GM18951 (cell line): Measurements from ENCODE around the gene WDR4.
"Not testable (repeated sequence)": the region's sequence is repeated elsewhere in the genome, so short reads cannot be mapped to it uniquely, and the experiment has no call there.

Source experiments
- POLR2A ChIP-seq: IDR thresholded peaks from 4 replicates; pipeline ENCODE4 v1.6.1; 2011; ENCODE audit warnings: mild to moderate bottlenecking; ENCODE audit not compliant: insufficient read length, insufficient read depth; ENCODE audit errors: extremely low read depth
- in situ Hi-C: fragments of 300-500 bp; cut with MboI; formaldehyde crosslinking; loops from one replicate; pipeline ENCODE4 v1.12.0; 2022; ENCODE audit warnings: low sequenced_read_pairs, mixed read lengths, inconsistent platforms; ENCODE audit not compliant: unreplicated experiment

WDR4 gene

DNA sequence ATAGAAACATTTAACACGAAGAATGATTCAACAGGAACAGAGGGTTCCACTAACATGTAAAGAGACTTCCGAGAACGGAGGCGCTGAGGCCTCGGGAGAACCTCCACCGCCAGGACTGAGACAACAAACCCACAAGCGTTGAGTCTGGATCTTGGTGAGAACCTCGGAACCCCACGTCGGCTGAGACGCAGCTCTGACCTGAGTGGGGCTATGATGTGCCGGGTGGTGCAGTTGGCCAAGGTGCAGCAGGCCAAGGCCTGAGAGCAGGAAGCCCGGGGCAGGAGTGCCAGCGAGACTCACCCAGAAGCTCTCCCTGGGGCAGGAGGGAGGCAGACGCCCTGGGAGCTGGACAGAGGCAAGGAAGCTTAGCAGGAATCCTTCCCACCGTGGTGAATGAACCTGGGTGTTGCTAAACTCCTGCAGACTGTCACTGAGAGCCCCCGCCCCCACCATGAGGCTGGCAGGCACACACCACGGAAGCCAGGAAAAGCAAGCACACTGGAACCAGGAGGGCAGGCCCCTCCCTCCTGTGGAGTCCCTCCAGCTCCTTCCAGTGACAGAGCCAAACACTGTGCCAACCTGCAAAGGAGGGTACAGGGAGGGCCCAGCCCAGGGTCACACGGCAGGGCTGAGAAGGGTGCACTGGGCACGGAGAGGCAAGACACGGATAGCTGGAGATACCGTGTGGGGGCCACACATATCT is 34.8 kb downstream of the WDR4 start:
- in situ Hi-C loops: no loop called here
- no peak for TF ChIP-seq POLR2A

- in situ Hi-C loops: no loop called here
- no peak for TF ChIP-seq POLR2A
Observed at GRCh38 chr21:42843056-42843455, 36.3 kb downstream of the WDR4 start.

DNA sequence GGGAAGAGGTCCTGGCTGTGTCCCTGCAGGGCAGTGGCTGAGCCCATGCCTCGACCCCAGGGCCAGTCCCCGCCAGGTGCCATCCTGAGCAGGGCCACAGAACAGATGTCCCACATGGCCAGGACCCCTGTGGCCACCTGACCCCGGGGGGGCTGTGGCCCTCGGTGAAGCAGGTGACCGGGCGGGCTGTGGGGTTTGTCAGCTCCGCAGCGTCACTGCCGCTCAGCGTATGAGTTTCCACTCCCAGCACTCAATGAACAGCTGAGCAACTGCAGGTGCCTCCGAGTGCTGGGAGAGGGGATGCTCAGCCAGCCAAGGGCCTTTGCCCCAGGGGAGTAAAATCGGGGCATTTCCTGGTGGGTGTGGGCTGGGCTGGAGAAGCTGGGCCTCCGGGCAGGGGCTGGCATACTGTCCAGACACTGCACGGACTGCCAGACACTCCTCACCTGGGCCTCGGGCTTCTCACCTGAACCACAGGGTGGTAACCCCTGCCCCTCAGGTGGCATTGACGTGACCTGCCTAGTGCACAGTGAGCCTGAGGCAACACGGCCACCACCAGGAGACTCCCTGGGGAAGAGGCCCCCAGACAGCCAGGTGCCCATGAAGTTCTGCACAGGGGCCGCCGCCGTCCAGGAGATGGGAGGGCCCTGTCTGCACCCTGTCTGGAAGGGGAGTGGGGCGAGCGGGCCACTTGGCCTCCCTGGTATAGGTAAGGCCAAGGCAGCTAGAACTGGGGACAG is 37.3 kb downstream of the WDR4 start:
- in situ Hi-C loops: not testable (repeated sequence)

DNA sequence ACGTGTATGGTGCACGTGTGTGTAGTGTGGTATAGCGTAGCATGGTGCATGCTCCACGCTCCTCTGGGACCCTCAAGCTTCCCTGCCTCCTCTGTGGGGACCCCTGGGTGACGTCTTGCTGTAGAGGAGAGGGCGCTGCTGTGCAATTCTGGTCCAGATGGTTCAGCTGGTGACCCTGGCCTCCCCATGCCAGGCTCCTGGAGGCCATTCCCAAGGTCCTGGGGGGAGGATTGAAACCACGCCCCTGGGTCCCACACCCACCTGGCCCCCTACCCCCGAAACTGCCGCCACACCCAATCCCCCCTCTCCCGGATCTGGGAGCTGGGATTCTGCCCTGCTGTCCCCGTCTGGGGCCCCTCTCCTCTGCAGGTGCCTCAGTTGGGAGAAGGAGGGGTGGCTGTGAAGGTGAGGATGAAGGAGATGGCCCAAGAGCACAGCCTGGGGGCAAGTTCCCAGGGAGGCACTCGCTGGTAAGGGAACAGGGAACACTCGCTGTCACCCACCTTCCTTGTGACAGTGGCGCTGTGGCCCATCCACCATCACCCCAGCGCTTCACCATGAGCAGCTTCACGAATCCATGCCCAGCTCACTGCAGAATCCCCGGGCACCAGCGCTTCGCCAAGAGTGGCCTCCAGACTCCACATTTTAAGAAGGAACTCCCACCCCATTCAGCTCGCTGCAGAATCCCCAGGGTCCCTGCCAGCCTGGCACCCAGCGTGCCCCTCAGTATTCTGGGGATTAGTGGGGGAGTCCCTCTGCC is 38.0 kb downstream of the WDR4 start:
- in situ Hi-C loops: no loop called here
- TF ChIP-seq POLR2A: no peak

DNA sequence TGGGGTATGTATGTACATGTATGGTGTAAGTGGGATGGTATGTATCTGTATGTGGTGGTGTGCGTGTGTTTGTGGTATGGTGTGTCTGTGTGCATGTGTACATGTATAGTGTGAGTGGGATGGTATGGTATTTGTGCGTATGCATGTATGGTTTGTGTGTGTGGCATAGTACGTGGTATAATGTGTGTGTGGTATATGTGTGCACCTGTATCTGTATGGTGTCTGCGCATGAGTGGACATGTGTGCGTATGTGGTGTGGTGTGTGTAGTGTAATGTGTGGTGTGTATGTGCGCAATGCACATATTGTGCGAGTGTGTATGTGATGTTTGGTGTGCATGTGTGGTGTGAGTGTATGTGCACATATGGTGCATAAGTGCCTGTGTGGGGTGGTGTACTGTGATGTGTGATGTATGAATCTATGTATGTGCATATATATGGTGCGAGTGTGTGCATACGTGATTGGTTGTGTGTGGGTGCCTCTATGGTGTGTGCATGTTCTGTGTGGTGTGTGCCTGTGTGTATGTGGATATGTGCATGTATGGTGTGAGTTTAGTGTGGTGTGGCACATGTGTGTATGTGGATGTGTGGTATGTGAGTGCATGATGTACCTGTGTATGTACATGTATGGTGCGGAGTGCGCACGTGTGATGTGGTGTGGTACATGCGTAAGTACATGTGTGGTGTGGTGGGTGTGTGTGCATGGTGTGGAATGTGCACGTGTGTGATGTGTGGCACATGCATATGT is 38.8 kb downstream of the WDR4 start:
- TF ChIP-seq POLR2A: no peak
- in situ Hi-C loops: no loop called here

DNA sequence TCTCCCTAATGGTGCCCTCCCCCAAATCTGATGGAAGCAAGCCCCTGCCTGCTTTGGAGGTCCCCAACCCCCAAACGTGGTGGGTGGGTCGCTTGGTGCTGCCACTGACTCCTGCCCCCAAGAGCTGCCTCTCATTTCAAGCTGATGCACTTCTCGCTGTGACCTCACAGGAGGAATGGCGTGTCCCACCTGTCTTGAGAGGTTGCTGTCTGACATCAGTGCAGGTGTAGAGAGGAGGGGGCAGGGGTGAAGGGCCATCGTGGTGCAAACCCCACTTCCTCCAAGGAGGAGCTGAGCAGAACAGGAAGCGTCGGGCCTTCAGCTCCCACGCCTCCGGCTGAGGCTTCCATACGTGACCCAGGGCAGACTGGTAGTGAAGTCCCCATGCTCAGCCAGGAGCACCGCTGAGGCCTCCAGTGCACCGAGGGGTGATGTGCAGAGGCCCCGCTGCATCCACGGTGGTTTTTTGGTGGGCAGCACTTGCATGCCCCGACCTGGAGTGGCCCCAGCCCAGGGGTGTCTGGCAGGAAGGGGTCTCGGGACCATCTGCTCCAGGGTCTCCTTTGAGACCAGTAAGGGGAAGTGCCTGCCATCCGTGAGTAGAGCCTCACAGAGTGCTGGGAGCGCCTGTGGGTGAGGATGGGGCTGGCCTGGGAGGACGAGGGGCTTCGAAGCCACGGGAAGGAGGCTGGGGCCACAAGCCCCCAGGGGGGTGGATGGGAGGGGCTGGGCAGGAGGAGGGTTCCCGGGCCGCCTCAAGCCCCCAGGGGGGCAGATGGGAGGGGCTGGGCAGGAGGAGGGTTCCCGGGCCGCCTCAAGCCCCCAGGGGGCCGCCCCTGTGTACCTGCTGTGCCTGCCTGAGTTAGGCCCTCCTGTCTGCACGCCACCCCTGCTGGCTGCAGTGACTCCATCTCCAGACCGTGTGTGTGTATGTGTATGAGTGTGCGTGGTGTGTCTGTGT is 39.8 kb downstream of the WDR4 start:
- in situ Hi-C loops: no loop called here
- TF ChIP-seq POLR2A: no peak

DNA sequence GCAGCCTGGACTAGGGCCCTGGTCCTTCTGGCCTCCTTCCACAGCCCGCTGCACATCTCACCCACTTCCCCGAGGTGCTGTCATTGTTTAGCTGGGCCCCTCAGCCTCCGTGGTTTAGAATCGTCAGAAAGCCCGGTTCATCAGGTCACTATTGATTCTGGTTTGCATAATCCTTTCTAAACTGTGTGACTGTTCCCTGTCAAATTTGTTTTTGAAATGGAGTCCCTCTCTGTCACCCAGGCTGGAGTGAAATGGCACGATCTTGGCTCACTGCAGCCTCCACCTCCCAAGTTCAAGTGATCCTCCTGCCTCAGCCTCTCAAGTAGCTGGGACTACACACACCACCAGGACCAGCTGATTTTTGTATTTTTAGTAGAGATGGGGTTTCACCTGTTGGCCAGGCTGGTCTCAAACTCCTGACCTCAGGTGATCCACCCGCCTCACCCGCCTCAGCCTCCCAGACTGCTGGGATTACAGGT is 41.1 kb downstream of the WDR4 start:
- in situ Hi-C loops: not testable (repeated sequence)

DNA sequence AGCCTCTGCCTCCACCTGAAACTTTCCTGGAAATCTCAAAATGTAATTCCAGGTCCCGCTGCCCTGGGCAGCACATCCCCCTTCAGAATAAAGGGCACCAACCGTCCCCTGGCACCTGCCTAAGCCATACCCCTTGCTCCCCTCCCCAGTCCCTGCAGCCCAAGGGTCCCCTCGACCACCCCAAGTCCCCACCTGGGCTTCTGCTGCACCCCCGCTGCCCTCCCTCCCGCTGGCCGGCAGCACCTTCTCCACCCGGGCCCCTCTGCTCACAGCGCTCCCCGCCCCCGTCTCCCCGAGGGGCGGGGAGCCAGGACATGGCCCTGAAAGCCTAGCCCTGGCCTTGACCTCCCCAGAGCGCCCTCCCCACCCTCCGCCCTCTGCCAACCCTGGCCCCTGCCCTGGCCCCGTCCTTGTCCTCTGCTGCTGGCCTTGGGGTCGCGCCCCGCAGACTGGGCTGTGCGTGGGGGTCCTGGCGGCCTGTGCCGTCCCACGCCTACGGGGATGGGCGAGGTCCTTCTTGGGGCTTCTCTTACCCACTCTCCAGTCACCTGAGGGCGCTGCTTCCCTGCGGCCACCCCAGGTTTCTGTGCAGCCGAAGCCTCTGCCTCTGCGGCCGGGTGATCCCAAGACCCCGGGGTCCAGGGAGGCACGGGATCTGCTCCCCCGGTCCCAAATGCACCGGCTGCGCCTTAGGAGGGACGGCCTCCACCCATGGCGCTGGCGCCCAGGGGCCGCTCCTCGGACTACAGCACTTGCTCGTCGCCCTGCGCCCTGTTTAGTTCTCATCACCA is 41.7 kb downstream of the WDR4 start:
- no peak for TF ChIP-seq POLR2A
- in situ Hi-C loops: no loop called here

DNA sequence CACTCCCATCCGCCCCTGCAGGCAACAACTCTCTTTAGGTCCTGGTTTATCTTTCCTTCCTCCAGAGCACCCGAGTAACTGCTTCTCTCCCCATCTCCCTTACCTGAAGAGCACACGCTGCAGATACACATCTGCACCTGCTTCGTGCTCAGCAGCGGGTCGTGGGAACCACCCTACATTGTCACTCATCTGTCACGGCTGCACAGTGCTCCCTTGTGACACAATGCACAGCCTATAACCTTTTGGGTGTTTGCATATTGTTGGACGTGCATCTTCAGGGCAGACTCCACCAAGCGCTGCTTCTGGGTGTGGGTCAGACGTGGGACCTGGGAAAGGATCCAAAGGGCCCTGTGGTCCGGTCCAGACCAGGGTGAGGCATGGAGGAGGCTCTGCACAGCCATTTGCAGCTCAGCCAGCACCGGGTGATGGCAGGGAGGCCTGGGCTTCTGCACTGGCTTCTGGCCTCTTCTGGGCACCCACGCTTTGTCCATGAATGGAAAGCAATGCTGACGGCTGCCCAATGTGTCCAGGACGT is 42.5 kb downstream of the WDR4 start:
- TF ChIP-seq POLR2A: no peak
- in situ Hi-C loops: no loop called here

DNA sequence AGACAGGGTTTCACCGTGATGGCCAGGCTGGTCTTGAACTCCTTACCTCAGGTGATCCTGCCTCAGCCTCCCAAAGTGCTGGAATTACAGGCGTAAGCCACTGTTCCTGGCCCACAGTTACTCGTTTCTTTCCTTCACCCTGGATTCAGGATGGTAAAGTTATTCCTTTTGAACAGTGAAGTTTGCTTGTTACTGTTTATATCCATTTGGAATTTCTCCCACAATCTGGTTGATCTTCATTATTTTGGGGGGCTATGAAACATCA is 43.0 kb downstream of the WDR4 start:
- in situ Hi-C loops: no loop called here
- TF ChIP-seq POLR2A: no peak

DNA sequence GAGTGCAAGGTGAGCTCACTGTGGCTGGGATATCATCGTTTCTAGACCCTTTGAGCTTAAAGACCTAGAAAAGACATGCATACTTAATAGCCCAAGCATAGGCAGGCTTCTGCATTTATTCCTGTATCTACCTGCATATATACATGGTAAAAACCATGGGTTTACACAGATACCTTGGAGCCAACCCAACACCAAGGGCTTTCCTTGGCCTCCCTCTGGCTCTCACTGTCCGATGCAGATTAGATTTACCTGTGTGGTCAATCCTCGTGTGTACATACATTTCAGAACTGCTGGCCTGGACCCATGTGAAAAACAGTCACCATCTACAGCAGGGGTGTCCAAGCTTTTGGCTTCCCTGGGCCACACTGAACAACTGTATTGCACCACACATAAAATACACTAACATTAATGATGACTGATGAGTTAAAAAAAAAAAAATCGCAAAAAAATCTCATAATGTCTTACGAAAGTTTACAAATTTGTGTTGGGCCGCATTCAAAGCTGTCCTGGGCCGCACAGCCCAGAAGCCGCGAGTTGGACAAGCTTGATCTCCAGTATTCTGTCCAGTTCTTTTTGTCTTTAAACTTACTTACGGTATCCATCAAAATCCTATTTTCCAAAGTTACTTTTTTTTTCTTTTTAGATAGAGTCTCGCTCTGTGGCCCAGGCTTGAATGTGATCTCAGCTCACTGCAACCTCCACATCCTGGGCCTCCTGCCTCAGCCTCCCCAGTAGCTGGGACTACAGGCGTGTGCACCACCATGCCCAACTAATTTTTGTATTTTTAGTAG is 43.5 kb downstream of the WDR4 start:
- no peak for TF ChIP-seq POLR2A
- in situ Hi-C loops: no loop called here
